SK-N-MC (cell line): ENCODE results near the gene VWC2.

Experiments
- EZH2 ChIP-seq: fragments of 200-600 bp; sonication (generic); IDR thresholded peaks from one replicate; pipeline ENCODE4 v1.6.1; 2017; ENCODE audit warnings: antibody characterized with exemption
- POLR2AphosphoS5 ChIP-seq: IDR thresholded peaks from 2 replicates; pipeline ENCODE4 v1.6.1; 2012; ENCODE audit warnings: mild to moderate bottlenecking, low read depth, low read length, borderline replicate concordance

GRCh38 chr7:49773936-49774458, 559 bp downstream of the VWC2 start:
- TF ChIP-seq EZH2 (no peak), POLR2AphosphoS5 (no peak)
